Fibroblast of lung (primary cell): ENCODE data around the gene ADAMTS16. TPM values are rescaled to one million over a fixed set of nuclear protein-coding genes. Genes with fewer than 3 reads are reported as not detected.

ENCODE experiments used
- DNase-seq, 2 donors: peaks; one replicate each; pipeline versions ENCODE4 v3.0.0 to v3.0.0-alpha.2; 2010; ENCODE audit warnings: low read depth in 2 of 2
- H2AFZ ChIP-seq: 2 replicates; pipeline ENCODE4 v1.5.1; 2012; ENCODE audit warnings: low read length, control low read depth, inconsistent platforms
- H3K27ac ChIP-seq: 2 replicates; pipeline ENCODE4 v1.5.1; 2011; ENCODE audit warnings: low read length, control low read depth; ENCODE audit not compliant: insufficient read depth
- H3K27me3 ChIP-seq: 2 replicates; pipeline ENCODE4 v1.5.1; 2011; ENCODE audit warnings: mild to moderate bottlenecking, low read length; ENCODE audit not compliant: control insufficient read depth, insufficient read depth
- H3K36me3 ChIP-seq: 2 replicates; pipeline ENCODE4 v1.5.1; 2011; ENCODE audit warnings: low read length; ENCODE audit not compliant: control insufficient read depth, insufficient read depth
- H3K4me1 ChIP-seq: 2 replicates; pipeline ENCODE4 v1.5.1; 2011; ENCODE audit warnings: low read length; ENCODE audit not compliant: control insufficient read depth, insufficient read depth; ENCODE audit errors: extremely low read depth
- H3K4me2 ChIP-seq: 2 replicates; pipeline ENCODE4 v1.5.1; 2011; ENCODE audit warnings: low read length, control low read depth; ENCODE audit not compliant: insufficient read depth; ENCODE audit errors: extremely low read depth
- H3K4me3 ChIP-seq, 4 experiments: fragments of 200-600 bp in 1 of 4; sonication (generic) in 1 of 4; replicated peaks in 1 of 4; 2 replicates each; pipeline ENCODE4 v1.5.1; 2011 to 2016; ENCODE audit warnings: low read length in 4 of 4, low read depth in 3 of 4, mild to moderate bottlenecking in 3 of 4, control low read depth in 2 of 4, inconsistent platforms in 1 of 4, mixed read lengths in 1 of 4; ENCODE audit not compliant: insufficient read depth in 1 of 4; ENCODE audit errors: control extremely low read depth in 1 of 4
- H3K79me2 ChIP-seq: 2 replicates; pipeline ENCODE4 v1.5.1; 2012; ENCODE audit warnings: mild to moderate bottlenecking, low read length, inconsistent platforms; ENCODE audit not compliant: control insufficient read depth, insufficient read depth
- H3K9ac ChIP-seq: 2 replicates; pipeline ENCODE4 v1.5.1; 2011; ENCODE audit warnings: mild to moderate bottlenecking, low read length, control low read depth; ENCODE audit not compliant: insufficient read depth
- H3K9me3 ChIP-seq: 2 replicates; pipeline ENCODE4 v1.5.1; 2012; ENCODE audit warnings: low read depth, low read length; ENCODE audit not compliant: control insufficient read depth, insufficient read depth
- H4K20me1 ChIP-seq: 2 replicates; pipeline ENCODE4 v1.5.1; 2011; ENCODE audit warnings: low read length; ENCODE audit not compliant: control insufficient read depth, insufficient read depth; ENCODE audit errors: extremely low read depth
- CTCF ChIP-seq, 2 donors: IDR thresholded peaks in 1 of 2; conservative IDR thresholded peaks in 1 of 2; 1 replicate in 1 of 2; 2 replicates in 1 of 2; pipeline ENCODE4 v1.5.1; 2011 to 2012; ENCODE audit warnings: low read length in 2 of 2, control low read depth in 1 of 2, inconsistent platforms in 1 of 2, low read depth in 1 of 2, mild to moderate bottlenecking in 1 of 2
- EZH2 ChIP-seq: IDR thresholded peaks from 2 replicates; pipeline ENCODE4 v1.5.1; 2012; ENCODE audit warnings: low read length, control low read depth, mild to moderate bottlenecking; ENCODE audit errors: missing control alignments
- polyA plus RNA-seq, 2 donors: library from polyadenylated mRNA; depleted of rRNA in 1 of 2; stranded (reverse) in 1 of 2; unstranded in 1 of 2; fragments of >200 nt; gene quantifications; 2 replicates each; pipeline ENCODE4 v1.2.1, GENCODE V29; 2011 to 2012; ENCODE audit warnings: missing spikeins in 1 of 2
- total RNA-seq: library from RNA; depleted of rRNA; stranded (reverse); fragments of >200 nt; gene quantifications from 2 replicates; pipeline ENCODE4 v1.2.1, GENCODE V29; 2014

The ADAMTS16 gene
- total and polyA plus RNA-seq, 2 donors (not counting 1 experiment from before 2014, with no cell fraction given) = 0.06 to 0.17 TPM

DNA sequence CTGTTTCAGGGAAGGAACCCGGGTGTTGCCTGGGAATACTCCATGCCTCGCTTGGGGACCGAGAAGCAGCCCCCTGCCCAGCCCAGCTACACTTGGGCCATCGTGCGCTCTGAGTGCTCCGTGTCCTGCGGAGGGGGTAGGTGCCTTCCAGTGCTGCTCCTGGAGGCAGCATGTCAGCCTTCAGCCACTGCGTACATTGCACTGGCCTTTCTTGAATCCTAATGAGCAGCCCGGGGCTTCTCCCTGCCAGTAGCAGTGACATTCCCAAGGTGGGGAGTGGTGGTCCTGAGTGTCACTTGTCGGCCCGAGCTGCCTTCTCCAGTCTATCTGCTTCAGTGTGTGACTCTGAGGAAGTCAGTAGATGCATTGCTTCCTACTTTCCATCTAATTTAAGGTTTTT, 101.9 kb downstream of the ADAMTS16 start:
- Histone ChIP-seq H3K79me2 (no peaks in the 10 kb centered on the region), H4K20me1 (no peaks in the 10 kb centered on the region), H3K4me3 (no peak overlapping the region), H3K9ac (no peak overlapping the region), H3K27ac (no peak overlapping the region), H3K27me3 (no peaks in the 10 kb centered on the region), H3K4me2 (no peak overlapping the region), H2AFZ (no peak overlapping the region), H3K4me1 (no peaks in the 10 kb centered on the region), H3K36me3 (no peaks in the 10 kb centered on the region), H3K9me3 (no peaks in the 10 kb centered on the region)
- no peak for DNase-seq
- TF ChIP-seq EZH2 = no peak
- no peak for TF ChIP-seq CTCF (conservative IDR thresholded peaks at IDR 0.05 in 1 of 2, IDR thresholded peaks at IDR 0.05 in 1 of 2; ENCODE audit: low read depth in 1 of 2, low read length in 2 of 2)

- Histone ChIP-seq H2AFZ (no peak overlapping the region), H3K36me3 (no peaks in the 10 kb centered on the region), H3K4me3 (no peak overlapping the region), H3K79me2 (no peaks in the 10 kb centered on the region), H3K27me3 (no peaks in the 10 kb centered on the region), H3K4me2 (no peak overlapping the region), H3K9me3 (no peaks in the 10 kb centered on the region), H3K4me1 (no peaks in the 10 kb centered on the region), H4K20me1 (no peaks in the 10 kb centered on the region), H3K27ac (no peak overlapping the region), H3K9ac (no peak overlapping the region)
- DNase-seq = no peak
- TF ChIP-seq CTCF (conservative IDR thresholded peaks at IDR 0.05 in 1 of 2, IDR thresholded peaks at IDR 0.05 in 1 of 2; ENCODE audit: low read depth in 1 of 2, low read length in 2 of 2) (no peak), EZH2 (no peak)
These were observed 106.6 kb downstream of the ADAMTS16 start for GRCh38 chr5:5246736-5247135.

GRCh38 chr5:5250758-5251157, 110.6 kb downstream of the ADAMTS16 start:
- Histone ChIP-seq H2AFZ (no peak overlapping the region), H3K36me3 (no peaks in the 10 kb centered on the region), H3K9ac (no peak overlapping the region), H3K9me3 (no peaks in the 10 kb centered on the region), H4K20me1 (no peaks in the 10 kb centered on the region), H3K4me2 (no peak overlapping the region), H3K27me3 (no peaks in the 10 kb centered on the region), H3K79me2 (no peaks in the 10 kb centered on the region), H3K27ac (no peak overlapping the region), H3K4me3 (no peak overlapping the region), H3K4me1 (no peaks in the 10 kb centered on the region)
- TF ChIP-seq EZH2 (no peak), CTCF (conservative IDR thresholded peaks at IDR 0.05 in 1 of 2, IDR thresholded peaks at IDR 0.05 in 1 of 2; ENCODE audit: low read depth in 1 of 2, low read length in 2 of 2) (no peak)
- no peak for DNase-seq
